Middle frontal gyrus (tissue), 1 donor: ENCODE results near the gene MRPL42.
"Not testable (repeated sequence)": the region's sequence is repeated elsewhere in the genome, so short reads cannot be mapped to it uniquely, and the experiment has no call there.

ENCODE experiments used
- DNase-seq: peaks from one replicate; pipeline ENCODE4 v3.0.0-alpha.2; 2015; ENCODE audit warnings: low spot score; ENCODE audit errors: extremely low spot score

The MRPL42 gene

DNA sequence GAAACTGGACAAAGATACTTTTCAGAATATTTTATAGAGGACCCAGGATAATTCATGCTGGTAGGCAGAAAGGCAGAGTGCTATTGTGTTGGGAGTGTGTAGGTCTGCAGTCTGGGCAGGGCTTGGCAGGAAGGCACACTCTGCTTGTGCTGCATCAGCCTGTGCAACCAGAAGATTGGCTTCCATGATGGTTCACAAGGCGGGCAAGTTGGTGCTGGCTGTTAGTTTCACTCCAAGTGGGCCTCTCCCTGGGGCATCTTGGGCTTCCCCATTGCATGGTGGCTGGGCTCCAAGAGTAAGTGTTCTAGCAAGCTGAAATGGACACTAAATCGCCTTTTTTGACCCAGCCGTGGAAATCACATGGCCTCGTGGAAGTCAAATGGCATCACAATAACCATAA, 23.7 kb upstream of the MRPL42 start:
- DNase-seq, result no peak

DNA sequence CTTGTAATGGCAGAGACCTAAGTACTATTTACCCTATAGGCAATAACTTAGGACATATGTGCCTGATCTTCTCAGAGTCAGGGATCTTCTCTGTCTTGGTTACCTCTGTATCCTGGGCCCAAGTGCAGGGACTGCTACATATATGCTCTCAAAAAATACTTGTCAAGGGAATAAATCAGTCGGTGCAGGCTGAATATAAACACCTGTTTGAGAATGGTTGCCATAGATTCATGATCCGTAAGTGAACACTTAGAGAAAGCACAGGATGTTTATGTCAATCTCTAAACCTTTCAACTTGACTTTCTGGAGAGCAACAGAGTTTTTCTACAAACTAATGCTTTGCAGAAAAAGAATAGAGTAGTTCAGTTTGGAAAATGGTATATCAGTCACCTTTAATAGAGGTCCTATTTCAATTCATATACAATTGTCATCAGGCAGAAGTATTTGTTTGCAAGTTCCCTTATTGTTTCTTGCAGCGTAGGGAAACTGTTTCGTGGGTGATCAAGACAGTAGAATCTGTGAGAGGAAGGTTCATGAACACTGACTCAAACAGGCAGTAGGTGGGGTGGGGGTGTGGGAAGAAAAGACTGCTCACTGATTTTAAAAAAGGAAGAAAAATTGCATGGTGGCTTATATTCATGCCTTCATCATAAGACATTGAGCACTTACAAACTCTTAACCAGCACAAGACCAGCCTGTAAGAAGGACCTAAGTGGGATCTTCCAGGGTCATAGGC, 19.6 kb upstream of the MRPL42 start:
- DNase-seq, result no peak

DNA sequence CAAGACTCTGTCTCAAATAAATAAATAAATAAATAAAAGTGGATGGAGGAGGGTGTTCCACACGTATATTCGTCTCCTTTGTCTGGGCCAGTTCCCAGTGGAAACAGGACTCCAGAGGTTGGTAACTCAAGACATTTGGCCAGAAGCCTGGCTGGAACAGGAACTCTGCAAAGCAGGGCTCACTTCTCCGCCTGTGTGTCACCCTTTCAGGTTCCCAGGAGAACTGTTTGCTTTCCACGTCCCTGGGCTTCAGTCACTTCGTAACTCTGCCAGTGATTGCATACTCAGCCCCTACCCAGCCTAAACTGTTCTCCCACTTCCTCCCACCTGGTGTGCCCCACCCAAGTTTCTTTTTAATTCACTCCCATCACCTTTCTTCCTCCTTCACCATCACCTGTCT, 18.5 kb upstream of the MRPL42 start:
- no peak for DNase-seq

DNA sequence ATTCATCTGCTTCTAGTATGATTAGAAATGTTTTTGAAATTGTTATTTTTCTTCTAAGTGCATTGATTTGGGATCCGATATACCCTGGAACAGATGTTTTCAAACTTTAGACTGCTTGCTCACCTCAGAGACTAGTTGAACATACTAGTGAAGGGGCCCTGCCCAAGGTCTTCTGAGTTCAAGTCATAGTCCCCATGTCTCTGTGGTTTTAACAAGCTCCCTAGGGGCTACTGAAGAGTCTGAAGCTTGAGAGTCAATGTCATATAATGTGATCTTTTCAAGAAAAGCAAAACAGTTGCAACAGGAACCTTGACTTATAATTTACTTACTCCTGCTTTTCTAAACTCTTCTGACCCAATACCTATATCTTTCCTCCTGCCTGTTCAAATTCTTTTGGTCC, 18.0 kb upstream of the MRPL42 start:
- DNase-seq, result no peak

- no peak for DNase-seq
Measured at GRCh38 chr12:93451423-93452158, 15.7 kb upstream of the MRPL42 start.

DNA sequence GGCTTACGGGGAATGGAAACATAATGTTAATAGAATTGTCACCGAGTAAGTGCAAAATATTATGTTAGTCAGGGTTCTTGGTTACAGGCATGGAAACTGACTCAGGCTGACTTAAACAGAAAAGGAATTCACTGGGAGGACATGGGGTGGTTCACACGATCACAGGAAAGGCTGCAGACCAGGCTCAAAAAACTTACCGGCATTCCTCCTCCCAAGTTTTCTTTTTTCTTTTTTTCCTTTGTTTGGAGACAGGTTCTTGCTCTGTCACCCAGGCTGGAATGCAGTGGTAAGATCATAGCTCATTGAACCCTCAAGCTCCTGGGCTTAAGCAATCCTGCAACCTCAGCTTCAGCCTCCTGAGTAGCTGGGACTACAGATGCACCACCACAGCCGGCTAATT, 13.7 kb upstream of the MRPL42 start:
- no peak for DNase-seq

- DNase-seq, result no peak
Measured at GRCh38 chr12:93456077-93456476, 11.2 kb upstream of the MRPL42 start.

- DNase-seq, result no peak
Measured at GRCh38 chr12:93459097-93459496, 8.2 kb upstream of the MRPL42 start.

- no peak for DNase-seq
Measured at GRCh38 chr12:93460003-93460402, 7.3 kb upstream of the MRPL42 start.

DNA sequence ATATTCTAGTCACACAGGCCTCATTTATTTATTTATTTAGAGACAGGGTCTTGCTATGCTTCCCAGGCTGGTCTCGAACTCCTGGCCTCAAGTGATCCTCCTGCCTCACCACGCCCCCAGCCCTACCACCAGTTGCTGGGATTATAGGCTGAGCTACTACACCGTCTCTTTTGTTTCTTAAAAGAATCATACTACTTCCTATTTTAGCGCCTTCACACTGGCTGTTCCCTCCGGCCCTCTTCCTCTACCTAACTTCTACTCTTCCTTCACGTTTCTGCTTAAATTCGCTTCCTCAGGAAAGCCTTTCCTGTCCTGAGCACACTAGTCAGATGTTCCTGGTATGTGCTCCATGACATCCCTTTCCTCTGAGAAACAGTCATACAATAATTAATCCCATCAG, 6.4 kb upstream of the MRPL42 start:
- no peak for DNase-seq

DNA sequence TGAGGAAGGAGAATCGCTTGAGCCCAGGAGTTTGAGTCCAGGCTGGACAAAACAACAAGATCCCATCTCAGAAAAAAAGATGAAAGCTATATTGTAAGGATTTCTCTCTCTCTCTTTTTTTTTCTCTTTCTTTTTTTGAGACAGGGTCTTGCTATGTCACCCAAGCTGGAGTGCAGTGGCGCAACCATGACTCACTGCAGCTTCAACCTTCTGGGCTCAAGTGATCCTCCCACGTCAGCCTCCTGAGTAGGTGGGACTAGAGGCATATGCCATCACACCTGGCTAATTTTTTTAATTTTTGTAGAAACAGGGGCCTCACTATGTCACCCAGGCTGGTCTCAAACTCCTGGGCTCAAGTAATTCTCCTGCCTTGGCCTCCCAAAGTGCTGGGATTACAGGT, 5.8 kb upstream of the MRPL42 start:
- DNase-seq, result no peak

DNA sequence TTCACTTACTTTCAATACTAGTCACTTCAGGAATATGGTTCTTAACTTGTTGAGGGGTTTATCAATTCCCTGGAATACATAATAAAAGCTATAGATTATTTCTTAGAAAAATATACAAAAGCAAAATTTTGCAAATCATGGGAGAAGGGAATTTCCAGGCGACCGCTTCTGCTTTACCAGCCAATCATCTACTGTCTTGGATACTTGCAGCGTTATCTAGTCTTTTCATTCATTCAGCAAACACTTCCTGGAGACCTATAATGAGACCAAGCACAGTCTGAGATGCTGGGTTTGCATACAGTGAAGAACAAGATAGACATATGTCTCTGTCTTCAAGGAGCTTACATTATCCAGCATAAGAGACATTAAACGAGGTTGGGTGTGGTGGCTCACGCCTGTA, 1.5 kb upstream of the MRPL42 start:
- no peak for DNase-seq

- DNase-seq, result no peak
Measured at GRCh38 chr12:93466625-93467350, 526 bp upstream of the MRPL42 start.

DNA sequence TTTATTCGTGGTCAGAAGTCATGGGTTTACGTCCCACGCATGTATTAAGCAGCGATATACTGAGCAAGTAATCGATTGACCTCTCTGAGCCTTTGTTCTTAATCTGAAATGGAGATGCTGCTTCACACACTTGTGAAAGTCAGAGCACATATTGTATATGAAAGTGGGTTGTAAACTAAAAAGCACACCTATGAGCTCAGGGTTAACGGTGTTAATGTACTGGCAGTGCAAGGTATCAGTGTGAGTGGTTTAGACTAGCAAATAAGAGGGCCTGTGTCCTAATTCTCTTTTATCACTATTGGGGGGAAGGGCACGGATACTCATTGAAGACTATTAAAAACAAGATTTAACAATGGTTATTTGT, 676 bp downstream of the MRPL42 start:
- no peak for DNase-seq

GRCh38 chr12:93469386-93469785, 2.1 kb downstream of the MRPL42 start:
- DNase-seq, result no peak

- no peak for DNase-seq
Measured at GRCh38 chr12:93476555-93476954, 9.2 kb downstream of the MRPL42 start.

DNA sequence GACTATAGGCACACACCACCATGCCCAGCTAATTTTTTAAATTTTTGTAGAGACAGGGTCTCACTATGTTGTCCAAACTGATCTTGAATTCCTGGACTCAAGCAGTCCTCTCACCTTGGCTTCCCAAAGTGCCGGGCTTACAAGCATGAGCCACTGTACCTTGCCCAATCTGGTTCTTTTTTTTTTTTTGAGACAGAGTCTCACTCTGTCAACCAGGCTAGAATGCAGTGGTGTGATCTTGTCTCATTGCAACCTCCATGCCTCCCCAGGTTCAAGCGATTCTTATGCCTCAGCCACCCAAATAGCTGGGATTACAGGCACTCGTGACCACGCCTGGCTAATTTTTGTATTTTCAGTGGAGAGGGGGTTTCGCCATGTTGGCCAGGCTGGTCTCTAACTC, 15.4 kb downstream of the MRPL42 start:
- DNase-seq, result no peak

GRCh38 chr12:93483151-93483807, 16.0 kb downstream of the MRPL42 start:
- DNase-seq, result no peak

DNA sequence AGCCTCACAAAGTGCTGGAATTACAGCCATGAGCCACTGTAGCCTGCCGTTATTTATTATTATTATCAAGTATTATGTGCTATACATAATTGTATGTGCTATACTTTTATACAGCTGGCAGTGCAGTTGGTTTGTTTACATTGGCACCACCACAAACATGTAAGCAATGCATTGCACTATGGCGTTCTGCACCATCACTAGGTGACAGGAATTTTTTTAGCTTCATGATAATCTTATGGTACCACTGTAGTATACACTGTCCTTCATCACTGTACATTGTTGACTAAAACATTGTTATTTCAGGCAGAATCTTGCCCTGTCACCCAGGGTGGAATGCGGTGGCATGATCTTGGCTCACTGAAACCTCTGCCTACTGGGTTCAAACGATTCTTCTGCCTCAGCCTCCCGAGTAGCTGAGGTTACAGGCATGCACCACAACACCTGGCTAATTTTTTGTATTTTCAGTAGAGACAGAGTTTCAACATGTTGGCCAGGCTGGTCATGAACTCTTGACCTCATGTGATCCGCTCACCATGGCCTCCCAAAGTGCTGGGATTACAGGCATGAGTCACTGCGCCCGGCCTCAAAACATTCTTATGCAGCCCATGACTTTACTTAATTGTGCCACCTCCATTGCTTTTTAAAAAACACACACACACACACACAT, 17.1 kb downstream of the MRPL42 start:
- no peak for DNase-seq

GRCh38 chr12:93492808-93493207, 25.5 kb downstream of the MRPL42 start:
- not testable (repeated sequence) for DNase-seq

- DNase-seq, result no peak
Measured at GRCh38 chr12:93494096-93494495, 26.8 kb downstream of the MRPL42 start.
